Endothelial cell of umbilical vein (primary cell): ENCODE results near the gene TULP4. TPM values are rescaled to one million over a fixed set of nuclear protein-coding genes. Genes with fewer than 3 reads are reported as not detected.
A peak's percentile ranks its signal among the peaks of the same experiment; 100 is the strongest.

Experiments
- BruUV-seq: library from RNA; stranded (reverse); fragments of 400-500 nt; replicated peaks from 2 replicates; lab custom pipeline; 2021; lab: Mats Ljungman, UMichigan
- CTCF ChIA-PET: fragments of 300-600, 350-600 bp; sonication (Branson Sonifier 250); formaldehyde crosslinking; loops from one replicate; lab custom pipeline; 2021; ENCODE audit warnings: antibody characterized with exemption, inconsistent platforms; lab: Charles Lee
- POLR2A ChIA-PET: fragments of 300-600, 350-600 bp; sonication (Branson Sonifier 250); formaldehyde crosslinking; loops from one replicate; lab custom pipeline; 2021; ENCODE audit warnings: antibody characterized with exemption, inconsistent platforms; lab: Charles Lee
- DNase-seq: peaks from one replicate; pipeline ENCODE4 v3.0.0-alpha.2; 2011; ENCODE audit warnings: low read depth, low spot score
- FAIRE-seq: peaks from 2 replicates; lab custom pipeline; 2011; peaks lifted over from hg19 to GRCh38; lab: Jason Lieb, UNC
- H2AFZ ChIP-seq: 2 replicates; pipeline ENCODE4 v1.6.0; 2012; ENCODE audit warnings: low read depth, low read length, control low read depth, inconsistent platforms
- H3K27ac ChIP-seq: 2 replicates; pipeline ENCODE4 v1.5.1; 2011; ENCODE audit warnings: low read depth, mild to moderate bottlenecking, control low read depth, low read length, moderate library complexity; ENCODE audit not compliant: insufficient read depth
- H3K27me3 ChIP-seq, 2 experiments: 2 replicates each; pipeline versions ENCODE4 v1.6.0 to v1.6.1; 2011; ENCODE audit warnings: low read length in 2 of 2, mixed read lengths in 1 of 2; ENCODE audit not compliant: control insufficient read depth in 2 of 2, insufficient read depth in 2 of 2
- H3K36me3 ChIP-seq, 2 experiments: 2 replicates in 1 of 2; 3 replicates in 1 of 2; pipeline ENCODE4 v1.5.1; 2011; ENCODE audit warnings: low read length in 2 of 2, mild to moderate bottlenecking in 1 of 2, moderate library complexity in 1 of 2; ENCODE audit not compliant: control insufficient read depth in 2 of 2, insufficient read depth in 2 of 2; ENCODE audit errors: extremely low read depth in 1 of 2
- H3K4me1 ChIP-seq: 3 replicates; pipeline ENCODE4 v1.5.1; 2011; ENCODE audit warnings: mild to moderate bottlenecking, low read length; ENCODE audit not compliant: control insufficient read depth, insufficient read depth; ENCODE audit errors: extremely low read depth
- H3K4me2 ChIP-seq: 2 replicates; pipeline ENCODE4 v1.6.1; 2011; ENCODE audit warnings: low read length, control low read depth, mixed read lengths; ENCODE audit not compliant: insufficient read depth
- H3K4me3 ChIP-seq, 3 experiments: fragments of 200-600 bp in 1 of 3; sonication (generic), shearing (Covaris generic) in 1 of 3; replicated peaks in 1 of 3; 2 replicates each; pipeline ENCODE4 v1.5.1; 2011 to 2016; ENCODE audit warnings: control low read depth in 3 of 3, low read length in 3 of 3, mild to moderate bottlenecking in 2 of 3, inconsistent platforms in 1 of 3, low read depth in 1 of 3, moderate library complexity in 1 of 3; ENCODE audit not compliant: insufficient read depth in 1 of 3
- H3K79me2 ChIP-seq: 2 replicates; pipeline ENCODE4 v1.6.0; 2012; ENCODE audit warnings: low read length, inconsistent platforms; ENCODE audit not compliant: control insufficient read depth, insufficient read depth
- H3K9ac ChIP-seq: replicated peaks from 2 replicates; pipeline ENCODE3; 2011; ENCODE audit warnings: low read length, control low read depth; ENCODE audit not compliant: insufficient read depth; ENCODE audit errors: extremely low read depth
- H3K9me1 ChIP-seq: replicated peaks from 3 replicates; pipeline ENCODE4 v1.6.0; 2011; ENCODE audit warnings: mild to moderate bottlenecking, low read length; ENCODE audit not compliant: control insufficient read depth, insufficient read depth; ENCODE audit errors: extremely low read depth
- H3K9me3 ChIP-seq: replicated peaks from 2 replicates; pipeline ENCODE4 v1.5.1; 2012; ENCODE audit warnings: low read length, inconsistent platforms; ENCODE audit not compliant: control insufficient read depth, insufficient read depth
- H4K20me1 ChIP-seq: replicated peaks from 2 replicates; pipeline ENCODE3; 2011; ENCODE audit warnings: mild to moderate bottlenecking, low read length; ENCODE audit not compliant: control insufficient read depth, insufficient read depth; ENCODE audit errors: extremely low read depth
- EZH2 ChIP-seq: IDR thresholded peaks from 2 replicates; pipeline ENCODE4 v1.6.1; 2012; ENCODE audit warnings: borderline replicate concordance, low read depth, mild to moderate bottlenecking, moderate library complexity, low read length, inconsistent platforms; ENCODE audit not compliant: severe bottlenecking
- FOS ChIP-seq: IDR thresholded peaks from 2 replicates; pipeline ENCODE4 v1.6.1; 2011; ENCODE audit warnings: mild to moderate bottlenecking, low read length, moderate library complexity, borderline replicate concordance; ENCODE audit not compliant: insufficient read depth
- GATA2 ChIP-seq: IDR thresholded peaks from 2 replicates; pipeline ENCODE4 v1.7.0; 2011; ENCODE audit warnings: low read depth, mild to moderate bottlenecking, moderate library complexity, mixed read lengths, low read length; ENCODE audit not compliant: insufficient read length, insufficient read depth
- JUN ChIP-seq: IDR thresholded peaks from 2 replicates; pipeline ENCODE4 v1.6.1; 2011; ENCODE audit warnings: borderline replicate concordance, low read depth; ENCODE audit not compliant: insufficient read length, insufficient read depth
- MYC ChIP-seq: IDR thresholded peaks from one replicate; pipeline ENCODE4 v1.6.1; 2011; ENCODE audit warnings: mild to moderate bottlenecking, low read depth, low read length
- POLR2A ChIP-seq: IDR thresholded peaks from 2 replicates; pipeline ENCODE4 v1.6.1; 2012; ENCODE audit warnings: low read depth, mild to moderate bottlenecking, control low read depth, low read length
- POLR2AphosphoS5 ChIP-seq: IDR thresholded peaks from 2 replicates; pipeline ENCODE4 v1.6.1; 2012; ENCODE audit warnings: low read depth, mild to moderate bottlenecking, control low read depth, low read length, moderate library complexity; ENCODE audit not compliant: insufficient read depth
- dilution Hi-C: fragments of 300-500 bp; cut with MboI; formaldehyde crosslinking; loops from one replicate; pipeline ENCODE4 v1.15.0; 2019; ENCODE audit warnings: low sequenced_read_pairs; ENCODE audit not compliant: extremely low pct_ligation_motif_present
- intact Hi-C: fragments of 100-400 bp; cut with micrococcal nuclease; formaldehyde crosslinking; loops from one replicate; pipeline ENCODE4 v1.10.0; 2022
- polyA plus RNA-seq, 4 experiments: library from polyadenylated mRNA; depleted of rRNA in 3 of 4; stranded (reverse) in 3 of 4; unstranded in 1 of 4; fragments of >200 nt; gene quantifications; 2 replicates each; pipeline versions ENCODE4 v1.2.1 to v1.2.3, GENCODE V29; 2011 to 2012; ENCODE audit warnings: missing spikeins in 1 of 4
- total RNA-seq: library from RNA; stranded (reverse); gene quantifications from 2 replicates; pipeline ENCODE4 v1.2.3, GENCODE V29; 2021
- TF ChIP-seq, protein P1 (sequence below), 2 donors: IDR thresholded peaks; 1 replicate in 1 of 2; 2 replicates in 1 of 2; pipeline ENCODE4 v1.5.1; 2011; ENCODE audit warnings: low read length in 2 of 2, mild to moderate bottlenecking in 2 of 2, moderate library complexity in 2 of 2, control low read depth in 1 of 2, inconsistent platforms in 1 of 2, low read depth in 1 of 2; ENCODE audit not compliant: insufficient read depth in 1 of 2; ENCODE audit errors: extremely low read depth in 1 of 2
- TF ChIP-seq, protein P2 (sequence below): IDR thresholded peaks from 2 replicates; pipeline ENCODE4 v1.6.1; 2011; ENCODE audit not compliant: insufficient read depth, insufficient read length

The TULP4 gene
- total and polyA plus RNA-seq, 2 donors (not counting 3 experiments of a cell fraction or from before 2014, with no cell fraction given) = 10.8 to 55.1 TPM

DNA sequence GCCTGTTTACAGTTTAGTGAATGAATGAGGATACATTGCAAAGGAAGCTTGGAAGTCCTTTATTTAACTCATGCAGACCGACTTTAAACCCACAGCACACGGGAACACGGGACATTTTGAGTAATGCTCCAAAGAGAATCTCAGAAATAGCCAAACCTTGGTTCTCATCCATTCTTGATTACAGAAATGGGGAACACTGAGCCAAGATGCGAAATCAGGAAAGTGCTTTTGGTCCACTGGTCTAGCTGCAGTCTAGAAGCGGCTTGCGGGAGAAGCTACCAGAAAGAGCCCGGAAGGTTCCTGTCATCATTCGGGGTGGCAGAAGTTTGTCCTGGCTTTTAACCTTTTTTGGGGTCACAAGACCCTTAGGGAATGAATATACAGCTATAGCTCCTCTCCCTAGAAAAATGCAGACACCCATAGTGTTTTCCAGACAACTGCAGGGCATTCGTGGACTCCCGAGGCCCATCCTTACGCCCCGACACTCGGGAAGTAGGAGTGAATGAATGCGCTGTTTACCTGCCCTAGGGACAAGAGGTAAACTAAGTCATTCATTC, 247.2 kb downstream of the TULP4 start:
- Histone ChIP-seq H4K20me1 (no peaks in the 10 kb centered on the region), H3K9me3 (no peaks in the 10 kb centered on the region), H2AFZ (peak overlapping the region; percentile 90), H3K79me2 (peaks cover 38% of the 10 kb centered on the region), H3K27me3 (no peaks in the 10 kb centered on the region), H3K27ac (peak overlapping the region; percentile 82), H3K4me2 (peak overlapping the region; percentile 90), H3K9me1 (no peaks in the 10 kb centered on the region), H3K36me3 (no peaks in the 10 kb centered on the region), H3K4me3 (peak overlapping the region; percentile 8 to 73 (median 53)), H3K4me1 (peaks cover 52% of the 10 kb centered on the region), H3K9ac (peak overlapping the region; percentile 90)
- no peak for DNase-seq
- dilution Hi-C loops (no loop called here), intact Hi-C loops (loop anchor here (5.0 kb wide), 2 partner anchors 83 to 797 kb away; partner anchors contain the start of gene DYNLT1)
- TF ChIP-seq, protein P1, sequence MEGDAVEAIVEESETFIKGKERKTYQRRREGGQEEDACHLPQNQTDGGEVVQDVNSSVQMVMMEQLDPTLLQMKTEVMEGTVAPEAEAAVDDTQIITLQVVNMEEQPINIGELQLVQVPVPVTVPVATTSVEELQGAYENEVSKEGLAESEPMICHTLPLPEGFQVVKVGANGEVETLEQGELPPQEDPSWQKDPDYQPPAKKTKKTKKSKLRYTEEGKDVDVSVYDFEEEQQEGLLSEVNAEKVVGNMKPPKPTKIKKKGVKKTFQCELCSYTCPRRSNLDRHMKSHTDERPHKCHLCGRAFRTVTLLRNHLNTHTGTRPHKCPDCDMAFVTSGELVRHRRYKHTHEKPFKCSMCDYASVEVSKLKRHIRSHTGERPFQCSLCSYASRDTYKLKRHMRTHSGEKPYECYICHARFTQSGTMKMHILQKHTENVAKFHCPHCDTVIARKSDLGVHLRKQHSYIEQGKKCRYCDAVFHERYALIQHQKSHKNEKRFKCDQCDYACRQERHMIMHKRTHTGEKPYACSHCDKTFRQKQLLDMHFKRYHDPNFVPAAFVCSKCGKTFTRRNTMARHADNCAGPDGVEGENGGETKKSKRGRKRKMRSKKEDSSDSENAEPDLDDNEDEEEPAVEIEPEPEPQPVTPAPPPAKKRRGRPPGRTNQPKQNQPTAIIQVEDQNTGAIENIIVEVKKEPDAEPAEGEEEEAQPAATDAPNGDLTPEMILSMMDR (IDR thresholded peaks at IDR 0.05; ENCODE audit: extremely low read depth in 1 of 2, insufficient read depth in 1 of 2, low read depth in 1 of 2, low read length in 2 of 2) = no peak
- TF ChIP-seq FOS (no peak), POLR2A (no peak), POLR2AphosphoS5 (no peak), EZH2 (no peak), MYC (no peak), JUN (no peak), GATA2 (no peak)
- TF ChIP-seq, protein P2, sequence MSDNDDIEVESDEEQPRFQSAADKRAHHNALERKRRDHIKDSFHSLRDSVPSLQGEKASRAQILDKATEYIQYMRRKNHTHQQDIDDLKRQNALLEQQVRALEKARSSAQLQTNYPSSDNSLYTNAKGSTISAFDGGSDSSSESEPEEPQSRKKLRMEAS = no peak
- CTCF ChIA-PET = interaction anchor here (1.2 to 1.7 kb wide), 2 partner anchors 132 to 338 kb away, joined by 3 to 8 read pairs; no protein-coding TSS in a partner anchor
- POLR2A ChIA-PET = no interaction called here
- BruUV-seq = TSS peak; percentile 79
- FAIRE-seq = peak; percentile 43
